Adipocyte (in vitro differentiated cells): ENCODE data around the gene APOBEC3H.

Source experiments
- DNase-seq: peaks from one replicate; pipeline ENCODE4 v3.0.0-alpha.2; 2015; ENCODE audit warnings: low read depth
- H3K27me3 ChIP-seq: replicated peaks from 2 replicates; pipeline ENCODE4 v1.7.0; 2013; ENCODE audit warnings: mild to moderate bottlenecking, low read length, moderate library complexity; ENCODE audit not compliant: control insufficient read depth, insufficient read depth
- H3K36me3 ChIP-seq: 2 replicates; pipeline ENCODE4 v1.7.0; 2013; ENCODE audit warnings: low read length, mild to moderate bottlenecking, moderate library complexity; ENCODE audit not compliant: control insufficient read depth, insufficient read depth, severe bottlenecking
- H3K4me1 ChIP-seq: 2 replicates; pipeline ENCODE4 v1.7.0; 2013; ENCODE audit warnings: mild to moderate bottlenecking, low read length, moderate library complexity; ENCODE audit not compliant: control insufficient read depth, insufficient read depth
- H3K4me3 ChIP-seq: 2 replicates; pipeline ENCODE4 v1.7.0; 2013; ENCODE audit warnings: mild to moderate bottlenecking, low read length, moderate library complexity
- H3K9ac ChIP-seq: 2 replicates; pipeline ENCODE4 v1.7.0; 2013; ENCODE audit warnings: mild to moderate bottlenecking, low read length, moderate library complexity
- H3K9me3 ChIP-seq: 2 replicates; pipeline ENCODE4 v1.7.0; 2013; ENCODE audit warnings: mild to moderate bottlenecking, low read length, moderate library complexity; ENCODE audit not compliant: control insufficient read depth

The APOBEC3H gene

GRCh38 chr22:39152511-39153219 is 55.6 kb downstream of the APOBEC3H start, which contains the start of gene CBX7:
Gene CBX7 (minus strand): TSS chr22:39152680. CDS start chr22:39152444, 236 bp downstream.
- Histone ChIP-seq H3K9me3 (no peaks in the 10 kb centered on the region), H3K4me3 (peak within 1 kb of the TSS; percentile 91), H3K9ac (peak within 1 kb of the TSS; percentile 87), H3K4me1 (peaks cover 8% of the 10 kb centered on the region), H3K27me3 (peaks cover 17% of the 10 kb centered on the region), H3K36me3 (no peaks in the 10 kb centered on the region)
- DNase-seq = peak; percentile 96

GRCh38 chr22:39153220-39153717 is 56.2 kb downstream of the APOBEC3H start:
- H3K4me1 ChIP-seq = peaks cover 8% of the 10 kb centered on the region
- no peaks in the 10 kb centered on the region for H3K36me3 ChIP-seq
- no peak for DNase-seq
- peaks cover 3% of the 10 kb centered on the region for H3K9me3 ChIP-seq
- H3K4me3 ChIP-seq = peak overlapping the region; percentile 84
- peak overlapping the region; percentile 81 for H3K9ac ChIP-seq
- H3K27me3 ChIP-seq = peaks cover 17% of the 10 kb centered on the region
